HG03066 (cell line): ENCODE measurements around the gene ATXN7.

Experiments
- ATAC-seq: cut with Tn5 transposase; IDR thresholded peaks from one replicate; pipeline ENCODE4 v1.9.1; 2021; ENCODE audit warnings: low read depth; ENCODE audit not compliant: unreplicated experiment

The ATXN7 gene

GRCh38 chr3:64039332-64039731, 175.7 kb downstream of the ATXN7 start:
- ATAC-seq: no peak

DNA sequence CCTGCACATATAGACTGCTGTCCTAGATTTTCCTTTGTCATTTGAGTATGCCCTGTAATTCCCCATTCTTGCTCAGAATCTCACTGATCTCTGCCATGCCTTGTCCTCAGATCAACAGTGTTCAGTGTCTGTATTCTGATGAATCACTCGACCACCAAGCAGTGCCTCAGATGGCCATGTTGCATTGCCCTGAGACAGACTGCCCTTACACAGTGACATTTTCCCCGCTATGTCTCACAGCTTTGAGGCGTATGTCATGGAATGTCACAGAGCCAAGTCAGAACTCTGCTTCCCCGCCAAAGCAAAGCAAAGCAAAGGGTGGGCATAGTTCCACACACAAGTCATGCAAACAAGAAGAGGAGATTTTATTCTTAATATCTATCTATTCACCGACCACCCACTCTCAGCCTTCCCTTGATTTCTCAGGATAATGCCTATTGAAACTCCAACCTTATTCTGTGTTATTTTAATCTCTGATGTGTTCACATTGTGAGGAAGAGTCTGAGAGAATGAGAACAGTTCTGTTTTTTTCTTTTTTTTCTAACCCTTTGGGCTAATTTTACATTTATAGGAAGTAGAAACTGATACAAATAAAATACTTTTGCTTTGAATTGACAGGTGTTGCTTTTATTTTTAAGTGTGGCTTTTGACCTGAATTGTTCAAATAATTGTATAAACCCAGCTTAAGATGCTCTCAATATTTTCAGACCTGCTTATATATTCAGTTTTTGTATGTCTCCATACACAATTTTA, 176.5 kb downstream of the ATXN7 start:
- no peak for ATAC-seq

- no peak for ATAC-seq
Measured at GRCh38 chr3:64042952-64043351, 179.3 kb downstream of the ATXN7 start.

DNA sequence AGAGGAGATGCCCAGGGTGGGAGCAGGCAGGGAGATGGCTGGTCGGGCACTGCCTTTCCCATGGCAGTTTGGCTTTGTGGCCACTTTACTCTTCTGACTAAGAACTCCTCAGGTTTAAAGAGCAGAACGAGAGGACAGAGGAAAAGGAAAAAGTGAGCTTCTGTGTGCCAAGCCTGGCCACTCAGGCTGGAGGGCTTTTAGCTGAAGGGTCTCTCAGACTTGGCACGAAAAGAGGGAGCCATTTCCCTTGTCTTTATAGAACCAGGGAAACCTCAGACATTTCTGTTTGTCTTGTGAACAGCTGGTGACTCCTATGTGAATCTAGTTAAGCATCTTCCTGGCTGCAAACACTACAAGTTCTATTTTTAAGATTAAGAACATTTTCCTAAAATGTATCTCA, 182.9 kb downstream of the ATXN7 start:
- ATAC-seq: no peak

- ATAC-seq: no peak
Measured at GRCh38 chr3:64046996-64047594, 183.4 kb downstream of the ATXN7 start.

GRCh38 chr3:64047787-64048186, 184.1 kb downstream of the ATXN7 start:
- ATAC-seq: no peak

DNA sequence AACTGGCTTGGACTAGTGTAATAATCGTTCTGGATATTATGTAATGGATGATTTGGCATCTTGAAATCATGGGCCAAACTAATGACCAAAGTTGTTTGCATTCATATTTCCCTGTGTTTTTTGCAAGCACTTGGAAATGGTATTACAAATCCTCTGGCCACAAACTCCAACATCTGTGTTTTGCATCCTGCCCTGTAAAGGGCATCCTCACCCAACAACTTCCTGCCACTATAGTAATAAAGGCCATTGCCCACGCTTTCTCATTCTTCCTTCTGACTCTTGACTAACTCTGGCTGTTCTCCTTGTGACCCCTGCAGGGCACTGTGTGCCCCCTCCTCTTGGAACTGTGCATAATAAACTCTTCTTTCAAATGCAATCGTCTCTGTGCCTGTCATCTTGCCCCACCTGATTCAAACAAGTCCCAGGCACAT, 185.0 kb downstream of the ATXN7 start:
- ATAC-seq: no peak

DNA sequence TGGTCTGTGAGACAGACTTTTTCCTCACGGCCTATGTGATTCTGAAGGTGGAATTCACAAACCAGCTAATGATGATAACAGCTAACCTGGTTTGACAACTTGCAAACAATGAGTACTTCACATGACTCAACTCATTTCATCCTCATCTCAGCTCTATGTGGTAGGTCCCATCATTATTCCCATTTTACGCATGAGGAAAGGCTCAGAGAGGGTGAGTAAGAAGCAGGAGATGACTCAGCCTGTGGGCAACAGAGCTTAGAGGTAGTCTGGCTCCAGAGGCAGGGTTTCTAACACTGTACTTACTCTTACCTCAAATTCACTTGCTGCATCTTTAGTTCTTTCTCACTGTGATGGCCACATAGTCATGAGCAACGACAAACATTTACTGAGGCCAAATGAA, 185.5 kb downstream of the ATXN7 start:
- ATAC-seq: no peak

- no peak for ATAC-seq
Measured at GRCh38 chr3:64049832-64050231, 186.2 kb downstream of the ATXN7 start.
